ENCODE data around the gene ERVMER34-1. TPM values are rescaled to one million over a fixed set of nuclear protein-coding genes. Genes with fewer than 3 reads are reported as not detected.

The ERVMER34-1 gene
- total RNA-seq, 2 experiments from 2014 or later = 0.07 TPM

- H3K9me3 Mint-ChIP-seq = no peaks in the 10 kb centered on the region
- POLR2A ChIA-PET = interaction anchor here (0.5 kb wide), 1 partner anchor 347 kb away, joined by 5 read pairs; no protein-coding TSS in a partner anchor
- DNase-seq (no peak), ATAC-seq (no peak)
- TF ChIP-seq CTCF (IDR thresholded peaks at IDR 0.05) = no peak
- CTCF ChIA-PET = no interaction called here
- H3K4me1 Mint-ChIP-seq (ENCODE audit: low read depth) = no peaks in the 10 kb centered on the region
- intact Hi-C loops (cut with micrococcal nuclease) = no loop called here
- no peak overlapping the region for H3K4me3 Mint-ChIP-seq
- no peaks in the 10 kb centered on the region for H3K36me3 Mint-ChIP-seq (ENCODE audit: low read depth)
- no peak overlapping the region for H3K27ac Mint-ChIP-seq
- H3K27me3 Mint-ChIP-seq = no peaks in the 10 kb centered on the region
Measured at GRCh38 chr4:52788806-52789205, 37.6 kb upstream of the ERVMER34-1 start.

GRCh38 chr4:52783069-52783468 is 31.8 kb upstream of the ERVMER34-1 start:
- Mint-ChIP-seq H3K4me1 (ENCODE audit: low read depth) (no peaks in the 10 kb centered on the region), H3K36me3 (ENCODE audit: low read depth) (no peaks in the 10 kb centered on the region), H3K9me3 (no peaks in the 10 kb centered on the region), H3K27me3 (peaks cover 2% of the 10 kb centered on the region), H3K4me3 (no peak overlapping the region), H3K27ac (no peak overlapping the region)
- intact Hi-C loops (cut with micrococcal nuclease) = no loop called here
- no peak for DNase-seq
- ChIA-PET POLR2A (no interaction called here), CTCF (no interaction called here)
- no peak for ATAC-seq
- no peak for TF ChIP-seq CTCF (IDR thresholded peaks at IDR 0.05)

DNA sequence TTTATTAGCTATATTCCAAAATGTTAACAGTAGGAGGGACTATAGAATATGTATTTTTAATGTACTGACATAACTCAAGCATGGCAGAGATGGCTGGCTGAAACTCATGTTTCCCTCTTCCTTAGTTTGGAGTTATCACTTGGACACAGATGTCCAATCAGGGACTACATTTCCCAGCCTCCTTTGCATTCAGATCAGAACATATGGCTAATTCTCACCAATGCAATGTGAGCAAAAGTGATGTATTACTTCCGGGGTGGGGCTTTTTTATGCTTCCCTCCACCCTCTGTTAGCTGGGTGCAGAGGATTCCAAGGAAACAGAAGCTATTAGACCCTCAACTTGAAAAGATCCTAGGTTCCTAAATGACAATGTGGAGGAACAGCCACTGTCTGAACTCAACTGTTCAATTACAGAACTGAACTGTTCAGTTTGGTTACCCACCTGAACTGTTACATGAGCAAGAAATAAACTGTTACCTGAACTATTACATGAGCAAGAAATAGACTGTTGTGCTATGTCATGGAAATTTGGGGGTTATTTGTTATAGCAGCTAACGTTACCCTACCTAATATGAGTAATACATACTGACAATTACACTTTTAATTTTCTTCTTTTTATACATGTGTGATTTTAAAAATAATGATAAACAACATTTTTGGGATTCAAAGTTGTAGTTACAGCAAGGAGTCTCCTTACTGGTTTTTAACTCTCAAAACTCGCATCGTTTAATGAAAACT is 29.6 kb upstream of the ERVMER34-1 start:
- Mint-ChIP-seq H3K27ac (no peak overlapping the region), H3K4me3 (no peak overlapping the region), H3K4me1 (ENCODE audit: low read depth) (no peaks in the 10 kb centered on the region), H3K9me3 (no peaks in the 10 kb centered on the region), H3K27me3 (peaks cover 14% of the 10 kb centered on the region), H3K36me3 (ENCODE audit: low read depth) (no peaks in the 10 kb centered on the region)
- DNase-seq (no peak), ATAC-seq (no peak)
- TF ChIP-seq CTCF (IDR thresholded peaks at IDR 0.05) = no peak
- intact Hi-C loops (cut with micrococcal nuclease) = no loop called here
- ChIA-PET CTCF (interaction anchor here (1.0 to 1.8 kb wide), 2 partner anchors 202 to 235 kb away, joined by 4 to 5 read pairs; no protein-coding TSS in a partner anchor), POLR2A (no interaction called here)

GRCh38 chr4:52780206-52780605 is 29.0 kb upstream of the ERVMER34-1 start:
- ATAC-seq (no peak), DNase-seq (no peak)
- Mint-ChIP-seq H3K9me3 (no peaks in the 10 kb centered on the region), H3K4me1 (ENCODE audit: low read depth) (no peaks in the 10 kb centered on the region), H3K4me3 (no peak overlapping the region), H3K36me3 (ENCODE audit: low read depth) (no peaks in the 10 kb centered on the region), H3K27ac (no peak overlapping the region), H3K27me3 (peaks cover 14% of the 10 kb centered on the region)
- intact Hi-C loops (cut with micrococcal nuclease) = no loop called here
- ChIA-PET CTCF (interaction anchor here (1.0 to 1.8 kb wide), 2 partner anchors 203 to 234 kb away, joined by 4 to 5 read pairs; no protein-coding TSS in a partner anchor), POLR2A (no interaction called here)
- TF ChIP-seq CTCF (IDR thresholded peaks at IDR 0.05) = no peak

GRCh38 chr4:52760256-52760655 is 9.0 kb upstream of the ERVMER34-1 start:
- POLR2A ChIA-PET = no interaction called here
- intact Hi-C loops (cut with micrococcal nuclease) = no loop called here
- CTCF ChIA-PET = no interaction called here
- TF ChIP-seq CTCF (IDR thresholded peaks at IDR 0.05) = no peak
- Mint-ChIP-seq H3K4me1 (ENCODE audit: low read depth) (no peaks in the 10 kb centered on the region), H3K4me3 (no peak overlapping the region), H3K27ac (no peak overlapping the region), H3K27me3 (peaks cover 17% of the 10 kb centered on the region), H3K36me3 (ENCODE audit: low read depth) (no peaks in the 10 kb centered on the region), H3K9me3 (no peaks in the 10 kb centered on the region)
- DNase-seq (no peak), ATAC-seq (no peak)
